WTC11 (cell line): Measurements from ENCODE around the gene PDCD1. TPM values are rescaled to one million over a fixed set of nuclear protein-coding genes. Genes with fewer than 3 reads are reported as not detected.

Source experiments
- ATAC-seq: fragments of 200-7000 bp; cut with Tn5 transposase; 2 replicates; pipeline ENCODE4 v1.10.0; 2021; ENCODE audit warnings: mild to moderate bottlenecking, moderate library complexity
- CTCF ChIA-PET: fragments of 300-600 bp; sonication (Branson Sonifier 250); formaldehyde crosslinking; loops from one replicate; lab custom pipeline; 2021; ENCODE audit warnings: antibody characterized with exemption; lab: Charles Lee
- POLR2A ChIA-PET: fragments of 350-600 bp; sonication (Branson Sonifier 250); formaldehyde crosslinking; loops from one replicate; lab custom pipeline; 2021; ENCODE audit warnings: antibody characterized with exemption; lab: Charles Lee
- DNase-seq: peaks from one replicate; pipeline ENCODE4 v3.0.0; 2021; ENCODE audit warnings: low spot score
- H3K27ac Mint-ChIP-seq: 2 replicates; pipeline ENCODE4 v1.8.0; 2021; ENCODE audit warnings: mixed read lengths
- H3K27me3 Mint-ChIP-seq: 2 replicates; pipeline ENCODE4 v1.8.0; 2021; ENCODE audit warnings: low read depth, mild to moderate bottlenecking, moderate library complexity, mixed read lengths
- H3K36me3 Mint-ChIP-seq: 2 replicates; pipeline ENCODE4 v1.8.0; 2021; ENCODE audit warnings: mixed read lengths
- H3K4me1 Mint-ChIP-seq: 2 replicates; pipeline ENCODE4 v1.8.0; 2022; ENCODE audit warnings: mixed read lengths
- H3K4me3 Mint-ChIP-seq: 2 replicates; pipeline ENCODE4 v1.8.0; 2021; ENCODE audit warnings: mild to moderate bottlenecking, moderate library complexity, mixed read lengths
- H3K9me3 Mint-ChIP-seq: 2 replicates; pipeline ENCODE4 v1.8.0; 2021; ENCODE audit warnings: mixed read lengths
- CDX4 ChIP-seq: fragments of 250-450 bp; sonication (Bioruptor Pico); IDR thresholded peaks from 2 replicates; pipeline ENCODE4 v1.9.0; 2021; ENCODE audit warnings: moderate library complexity, mild to moderate bottlenecking, inconsistent platforms, borderline replicate concordance
- FOXJ3 ChIP-seq: sonication (generic); formaldehyde crosslinking; IDR thresholded peaks from 2 replicates; pipeline ENCODE4 v1.9.0; 2021; ENCODE audit warnings: missing genetic modification reagents, mild to moderate bottlenecking, borderline replicate concordance
- MLX ChIP-seq: sonication (generic); formaldehyde crosslinking; IDR thresholded peaks from 2 replicates; pipeline ENCODE4 v1.8.1; 2023; ENCODE audit warnings: mild to moderate bottlenecking, missing genetic modification reagents, moderate library complexity
- MYBL2 ChIP-seq: sonication (generic); formaldehyde crosslinking; IDR thresholded peaks from 2 replicates; pipeline ENCODE4 v1.8.1; 2023; ENCODE audit warnings: mild to moderate bottlenecking, moderate library complexity, missing genetic modification reagents
- NFATC4 ChIP-seq: fragments of 250-450 bp; sonication (Bioruptor Pico); IDR thresholded peaks from 2 replicates; pipeline ENCODE4 v1.9.0; 2021; ENCODE audit warnings: mild to moderate bottlenecking
- SOX15 ChIP-seq: fragments of 250-450 bp; sonication (Bioruptor Pico); IDR thresholded peaks from 2 replicates; pipeline ENCODE4 v1.9.0; 2021; ENCODE audit warnings: mild to moderate bottlenecking
- SP1 ChIP-seq: sonication (generic); formaldehyde crosslinking; conservative IDR thresholded peaks from 2 replicates; pipeline ENCODE4 v1.8.1; 2022; ENCODE audit warnings: missing genetic modification reagents
- ZBTB43 ChIP-seq: sonication (generic); formaldehyde crosslinking; IDR thresholded peaks from 2 replicates; pipeline ENCODE4 v1.8.1; 2023; ENCODE audit warnings: mild to moderate bottlenecking, missing genetic modification reagents
- ZNF232 ChIP-seq: sonication (generic); formaldehyde crosslinking; IDR thresholded peaks from 2 replicates; pipeline ENCODE4 v1.8.0; 2022; ENCODE audit warnings: mild to moderate bottlenecking, missing genetic modification reagents
- ZNF671 ChIP-seq: fragments of 250-450 bp; sonication (Bioruptor Pico); IDR thresholded peaks from 2 replicates; pipeline ENCODE4 v1.8.0; 2021; ENCODE audit warnings: mild to moderate bottlenecking
- ZSCAN18 ChIP-seq: fragments of 250-450 bp; sonication (Bioruptor Pico); IDR thresholded peaks from 2 replicates; pipeline ENCODE4 v2.1.2; 2022; ENCODE audit warnings: mild to moderate bottlenecking, moderate library complexity
- total RNA-seq: library from RNA; stranded (reverse); gene quantifications from 3 replicates; pipeline ENCODE4 v1.2.3, GENCODE V29; 2021
- TF ChIP-seq, protein P1 (sequence below): sonication (generic); formaldehyde crosslinking; IDR thresholded peaks from 2 replicates; pipeline ENCODE4 v1.8.1; 2023; ENCODE audit warnings: mild to moderate bottlenecking, missing genetic modification reagents, borderline replicate concordance
- TF ChIP-seq, protein P2 (sequence below): sonication (generic); formaldehyde crosslinking; IDR thresholded peaks from 2 replicates; pipeline ENCODE4 v1.8.1; 2023; ENCODE audit warnings: mild to moderate bottlenecking, moderate library complexity, missing genetic modification reagents
- TF ChIP-seq, protein P3 (sequence below): fragments of 250-450 bp; sonication (Bioruptor Pico); IDR thresholded peaks from 2 replicates; pipeline ENCODE4 v1.8.0; 2021; ENCODE audit warnings: mild to moderate bottlenecking
- TF ChIP-seq, protein P4 (sequence below): fragments of 250-450 bp; sonication (Bioruptor Pico); conservative IDR thresholded peaks from 2 replicates; pipeline ENCODE4 v1.9.0; 2021; ENCODE audit warnings: mild to moderate bottlenecking

PDCD1 gene
- total RNA-seq, 1 experiment from 2014 or later, result 0.52 TPM

- TF ChIP-seq, protein P1, sequence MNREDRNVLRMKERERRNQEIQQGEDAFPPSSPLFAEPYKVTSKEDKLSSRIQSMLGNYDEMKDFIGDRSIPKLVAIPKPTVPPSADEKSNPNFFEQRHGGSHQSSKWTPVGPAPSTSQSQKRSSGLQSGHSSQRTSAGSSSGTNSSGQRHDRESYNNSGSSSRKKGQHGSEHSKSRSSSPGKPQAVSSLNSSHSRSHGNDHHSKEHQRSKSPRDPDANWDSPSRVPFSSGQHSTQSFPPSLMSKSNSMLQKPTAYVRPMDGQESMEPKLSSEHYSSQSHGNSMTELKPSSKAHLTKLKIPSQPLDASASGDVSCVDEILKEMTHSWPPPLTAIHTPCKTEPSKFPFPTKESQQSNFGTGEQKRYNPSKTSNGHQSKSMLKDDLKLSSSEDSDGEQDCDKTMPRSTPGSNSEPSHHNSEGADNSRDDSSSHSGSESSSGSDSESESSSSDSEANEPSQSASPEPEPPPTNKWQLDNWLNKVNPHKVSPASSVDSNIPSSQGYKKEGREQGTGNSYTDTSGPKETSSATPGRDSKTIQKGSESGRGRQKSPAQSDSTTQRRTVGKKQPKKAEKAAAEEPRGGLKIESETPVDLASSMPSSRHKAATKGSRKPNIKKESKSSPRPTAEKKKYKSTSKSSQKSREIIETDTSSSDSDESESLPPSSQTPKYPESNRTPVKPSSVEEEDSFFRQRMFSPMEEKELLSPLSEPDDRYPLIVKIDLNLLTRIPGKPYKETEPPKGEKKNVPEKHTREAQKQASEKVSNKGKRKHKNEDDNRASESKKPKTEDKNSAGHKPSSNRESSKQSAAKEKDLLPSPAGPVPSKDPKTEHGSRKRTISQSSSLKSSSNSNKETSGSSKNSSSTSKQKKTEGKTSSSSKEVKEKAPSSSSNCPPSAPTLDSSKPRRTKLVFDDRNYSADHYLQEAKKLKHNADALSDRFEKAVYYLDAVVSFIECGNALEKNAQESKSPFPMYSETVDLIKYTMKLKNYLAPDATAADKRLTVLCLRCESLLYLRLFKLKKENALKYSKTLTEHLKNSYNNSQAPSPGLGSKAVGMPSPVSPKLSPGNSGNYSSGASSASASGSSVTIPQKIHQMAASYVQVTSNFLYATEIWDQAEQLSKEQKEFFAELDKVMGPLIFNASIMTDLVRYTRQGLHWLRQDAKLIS (CRISPR knock-in tag), result no peak
- TF ChIP-seq MLX (CRISPR knock-in tag) (no peak), ZNF232 (CRISPR knock-in tag) (no peak)
- TF ChIP-seq, all 79 proteins: peak for 0
These were observed 4.9 kb downstream of the PDCD1 start (continued) for GRCh38 chr2:241853651-241854341.

GRCh38 chr2:241852981-241853631 is 5.6 kb downstream of the PDCD1 start:
- Mint-ChIP-seq H3K4me1 (no peaks in the 10 kb centered on the region), H3K4me3 (no peak overlapping the region), H3K27ac (no peak overlapping the region), H3K36me3 (no peaks in the 10 kb centered on the region), H3K27me3 (no peaks in the 10 kb centered on the region), H3K9me3 (no peaks in the 10 kb centered on the region)
- ATAC-seq (no peak), DNase-seq (no peak)
- ChIA-PET CTCF (no interaction called here), POLR2A (no interaction called here)
- TF ChIP-seq ZNF671 (CRISPR knock-in tag) (no peak), CDX4 (CRISPR knock-in tag) (no peak), NFATC4 (CRISPR knock-in tag) (no peak), MYBL2 (CRISPR knock-in tag) (no peak), ZBTB43 (CRISPR knock-in tag) (no peak), SP1 (CRISPR knock-in tag) (no peak), SOX15 (CRISPR knock-in tag) (no peak), ZSCAN18 (CRISPR knock-in tag) (no peak), FOXJ3 (CRISPR knock-in tag) (no peak)
- TF ChIP-seq, protein P2, sequence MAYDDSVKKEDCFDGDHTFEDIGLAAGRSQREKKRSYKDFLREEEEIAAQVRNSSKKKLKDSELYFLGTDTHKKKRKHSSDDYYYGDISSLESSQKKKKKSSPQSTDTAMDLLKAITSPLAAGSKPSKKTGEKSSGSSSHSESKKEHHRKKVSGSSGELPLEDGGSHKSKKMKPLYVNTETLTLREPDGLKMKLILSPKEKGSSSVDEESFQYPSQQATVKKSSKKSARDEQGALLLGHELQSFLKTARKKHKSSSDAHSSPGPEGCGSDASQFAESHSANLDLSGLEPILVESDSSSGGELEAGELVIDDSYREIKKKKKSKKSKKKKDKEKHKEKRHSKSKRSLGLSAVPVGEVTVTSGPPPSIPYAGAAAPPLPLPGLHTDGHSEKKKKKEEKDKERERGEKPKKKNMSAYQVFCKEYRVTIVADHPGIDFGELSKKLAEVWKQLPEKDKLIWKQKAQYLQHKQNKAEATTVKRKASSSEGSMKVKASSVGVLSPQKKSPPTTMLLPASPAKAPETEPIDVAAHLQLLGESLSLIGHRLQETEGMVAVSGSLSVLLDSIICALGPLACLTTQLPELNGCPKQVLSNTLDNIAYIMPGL (CRISPR knock-in tag), result no peak
- TF ChIP-seq, protein P3, sequence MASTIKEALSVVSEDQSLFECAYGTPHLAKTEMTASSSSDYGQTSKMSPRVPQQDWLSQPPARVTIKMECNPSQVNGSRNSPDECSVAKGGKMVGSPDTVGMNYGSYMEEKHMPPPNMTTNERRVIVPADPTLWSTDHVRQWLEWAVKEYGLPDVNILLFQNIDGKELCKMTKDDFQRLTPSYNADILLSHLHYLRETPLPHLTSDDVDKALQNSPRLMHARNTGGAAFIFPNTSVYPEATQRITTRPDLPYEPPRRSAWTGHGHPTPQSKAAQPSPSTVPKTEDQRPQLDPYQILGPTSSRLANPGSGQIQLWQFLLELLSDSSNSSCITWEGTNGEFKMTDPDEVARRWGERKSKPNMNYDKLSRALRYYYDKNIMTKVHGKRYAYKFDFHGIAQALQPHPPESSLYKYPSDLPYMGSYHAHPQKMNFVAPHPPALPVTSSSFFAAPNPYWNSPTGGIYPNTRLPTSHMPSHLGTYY (CRISPR knock-in tag), result no peak
- TF ChIP-seq, protein P1 (CRISPR knock-in tag), result no peak
- TF ChIP-seq, protein P4, sequence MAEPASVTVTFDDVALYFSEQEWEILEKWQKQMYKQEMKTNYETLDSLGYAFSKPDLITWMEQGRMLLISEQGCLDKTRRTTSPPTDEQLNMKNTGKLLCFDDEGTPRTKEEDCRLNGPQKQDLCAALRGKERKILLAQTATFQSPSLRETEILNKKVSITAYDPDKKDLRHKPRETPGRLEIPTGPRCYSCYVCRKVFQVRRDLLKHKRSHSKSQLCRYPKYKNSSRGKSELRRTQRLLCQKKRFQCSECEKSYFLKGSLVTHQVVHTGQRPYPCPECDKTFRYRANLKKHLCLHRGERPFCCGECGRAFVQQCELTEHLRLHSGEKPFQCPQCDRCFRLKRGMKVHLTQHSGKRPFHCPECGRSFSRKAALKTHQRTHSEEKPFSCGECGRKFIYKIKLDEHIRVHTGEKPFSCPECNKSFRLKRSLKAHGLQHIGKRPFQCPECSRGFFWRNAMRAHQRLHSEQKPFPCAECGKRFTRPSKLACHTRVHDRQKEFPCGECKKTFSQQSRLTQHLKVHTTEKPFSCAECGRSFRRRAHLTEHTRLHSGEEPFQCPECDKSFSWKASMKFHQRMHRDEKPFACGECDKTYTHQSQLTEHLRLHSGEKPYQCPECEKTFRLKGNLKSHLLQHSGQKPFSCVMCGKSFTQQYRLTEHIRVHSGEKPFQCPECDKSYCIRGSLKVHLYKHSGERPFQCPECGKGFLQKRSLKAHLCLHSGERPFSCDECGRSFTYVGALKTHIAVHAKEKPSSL (CRISPR knock-in tag), result no peak
